Hematopoietic multipotent progenitor cell treated with erythropoietin and hydrocortisone succinate and interleukin-3 and kit ligand, for 8 days (in vitro differentiated cells): Measurements from ENCODE around the gene CHST5.
A peak's percentile ranks its signal among the peaks of the same experiment; 100 is the strongest.
"Not testable (repeated sequence)": the region's sequence is repeated elsewhere in the genome, so short reads cannot be mapped to it uniquely, and the experiment has no call there.

ENCODE experiments used
- DNase-seq: peaks from one replicate; pipeline ENCODE4 v3.0.0-alpha.2; 2015

The CHST5 gene

DNA sequence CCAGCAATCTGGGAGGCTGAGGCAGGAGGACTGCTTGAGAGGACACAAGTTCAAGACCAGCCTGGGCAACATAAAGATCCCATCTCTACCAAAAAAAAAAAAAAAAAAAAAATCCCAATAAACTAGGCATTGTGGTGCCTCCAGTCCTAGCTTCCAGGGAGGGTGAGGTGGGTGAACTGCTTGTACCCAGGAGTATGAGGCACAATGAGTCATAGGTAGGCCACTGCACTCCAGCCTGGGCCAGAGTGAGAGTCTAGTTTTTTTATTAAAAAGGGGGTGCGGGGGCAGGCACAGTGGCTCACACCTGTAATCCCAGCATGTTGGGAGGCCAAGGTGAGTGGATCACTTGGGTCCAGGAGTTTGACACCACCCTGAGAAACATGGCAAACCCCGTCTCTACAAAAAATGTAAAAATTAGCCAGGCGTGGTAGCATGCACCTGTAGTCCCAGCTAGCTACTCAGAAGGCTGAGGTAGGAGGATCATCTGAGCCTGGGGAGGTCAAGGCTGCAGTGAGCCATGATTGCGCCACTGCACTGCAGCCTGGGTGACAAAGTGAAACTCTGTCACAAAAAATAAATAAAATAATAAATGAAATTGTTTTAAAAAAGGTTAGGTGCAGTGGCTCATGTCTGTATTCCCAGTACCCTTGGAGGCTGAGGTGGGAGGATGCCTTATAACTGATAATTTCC is 32.8 kb downstream of the CHST5 start:
- DNase-seq = no peak

DNA sequence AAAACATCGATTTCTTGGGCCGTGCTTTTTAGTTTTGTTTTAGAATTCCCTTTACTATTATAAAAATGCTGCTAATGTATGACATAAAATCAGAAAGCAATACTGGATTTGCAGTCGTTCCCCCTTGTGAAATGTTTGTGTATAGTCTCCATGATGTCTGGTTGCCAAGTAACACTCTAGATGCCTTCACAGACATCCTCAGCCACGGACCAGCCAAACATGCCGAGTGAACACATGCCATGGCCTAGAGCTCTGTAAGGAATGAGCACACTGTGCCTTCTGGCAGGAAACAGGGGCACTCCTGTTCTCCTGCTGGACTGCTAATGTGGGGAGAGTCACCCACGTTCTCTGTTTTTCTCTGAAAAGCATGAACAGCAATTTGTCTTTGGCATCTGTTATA is 34.1 kb downstream of the CHST5 start:
- not testable (repeated sequence) for DNase-seq

GRCh38 chr16:75501359-75501758 is 34.5 kb downstream of the CHST5 start:
- no peak for DNase-seq

DNA sequence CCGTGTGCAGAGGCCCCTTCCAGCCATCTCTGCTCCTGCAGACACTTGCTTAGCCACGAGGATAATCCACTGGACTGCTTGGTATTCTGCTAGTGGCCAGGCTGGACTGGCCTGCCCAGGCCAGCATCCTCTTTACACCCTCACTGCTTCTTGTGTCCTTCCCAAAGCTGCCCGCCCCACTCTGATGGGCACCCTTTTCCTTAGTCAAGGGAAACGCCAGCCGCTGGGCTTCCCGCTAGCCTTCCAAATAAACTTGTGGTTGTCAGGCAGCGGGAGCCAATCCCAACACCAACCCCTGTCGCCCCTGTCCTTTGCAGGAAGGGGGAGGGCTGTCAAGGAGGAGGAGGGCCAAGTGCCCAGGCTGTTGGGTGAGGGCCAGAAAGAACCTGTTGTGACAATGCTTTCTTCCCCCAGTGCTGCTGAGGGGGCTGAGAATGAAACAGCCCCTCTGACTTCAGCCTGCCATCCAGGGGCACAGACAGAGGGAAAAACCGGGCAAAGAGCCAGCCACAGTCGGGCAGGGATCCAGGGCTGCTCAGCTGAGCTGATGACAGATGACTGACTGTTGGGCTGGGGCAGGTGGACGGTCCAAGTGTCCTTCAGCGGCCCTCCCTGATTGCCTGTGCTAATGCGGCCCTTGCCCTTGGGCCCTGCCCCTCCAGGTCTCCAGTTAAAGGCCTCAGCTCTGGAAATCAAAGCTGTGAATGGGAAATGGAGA is 37.1 kb downstream of the CHST5 start:
- peak; percentile 32 for DNase-seq

GRCh38 chr16:75497558-75497957 is 38.4 kb downstream of the CHST5 start:
- DNase-seq = no peak

DNA sequence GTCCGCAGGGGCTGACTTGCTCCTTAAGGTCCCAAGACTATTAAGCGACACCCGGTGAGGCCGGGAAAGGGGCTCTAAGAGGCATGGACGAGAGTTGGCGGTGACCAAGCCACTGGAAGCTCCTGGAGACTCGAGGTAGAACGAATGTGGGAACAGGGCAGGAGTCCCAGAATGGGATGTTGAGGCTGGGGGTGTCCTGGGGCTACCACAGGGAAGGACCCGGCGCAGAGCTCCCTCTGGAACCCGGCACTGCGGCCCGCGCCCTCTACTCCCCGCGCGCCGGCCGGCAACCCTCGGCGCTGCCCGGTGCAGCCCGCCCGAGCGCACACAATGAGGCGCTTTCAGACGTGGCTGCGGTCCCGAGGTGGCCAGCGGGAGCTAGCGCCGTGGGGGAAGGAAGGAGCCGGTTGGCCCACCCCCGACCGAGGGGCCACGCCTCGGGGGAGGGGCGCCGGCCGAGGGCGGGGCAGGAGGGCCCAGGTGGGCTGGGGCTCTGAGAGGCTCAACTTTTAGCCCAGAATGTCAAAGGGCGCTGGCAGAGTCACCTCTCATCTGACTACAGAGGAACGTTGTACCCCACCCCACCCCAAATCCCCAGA is 40.7 kb downstream of the CHST5 start, which contains the start of gene CHST6:
CHST6 (minus strand) TSS at position 366 of the 599 bp plus-strand sequence. CDS start 15,613 bp downstream, outside the sequence.
- peak; percentile 19 for DNase-seq

- no peak for DNase-seq
Observed at GRCh38 chr16:75494661-75495075, 41.2 kb downstream of the CHST5 start.

GRCh38 chr16:75494184-75494583 is 41.7 kb downstream of the CHST5 start:
- no peak for DNase-seq

- peak; percentile 25 for DNase-seq
Observed at GRCh38 chr16:75491876-75492275, 44.0 kb downstream of the CHST5 start.

DNA sequence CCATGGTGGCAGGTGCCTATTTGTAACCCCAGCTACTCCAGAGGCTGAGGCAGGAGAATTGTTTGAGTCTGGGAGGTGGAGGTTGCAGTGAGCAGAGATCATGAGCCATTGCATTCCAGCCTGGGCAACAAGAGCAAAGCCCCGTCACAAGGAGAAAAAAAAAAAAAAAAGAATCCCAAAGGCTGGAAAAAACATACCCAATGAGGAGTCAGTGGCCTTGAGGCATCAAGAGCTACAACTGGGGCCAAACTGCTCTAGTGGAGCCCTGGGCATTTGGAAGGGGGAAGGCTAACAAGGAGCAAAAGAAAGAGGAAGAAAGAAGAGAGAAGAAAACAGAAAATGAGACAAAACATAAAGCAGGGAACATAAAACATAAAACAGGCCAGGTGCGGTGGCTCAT is 47.6 kb downstream of the CHST5 start:
- DNase-seq = no peak

DNA sequence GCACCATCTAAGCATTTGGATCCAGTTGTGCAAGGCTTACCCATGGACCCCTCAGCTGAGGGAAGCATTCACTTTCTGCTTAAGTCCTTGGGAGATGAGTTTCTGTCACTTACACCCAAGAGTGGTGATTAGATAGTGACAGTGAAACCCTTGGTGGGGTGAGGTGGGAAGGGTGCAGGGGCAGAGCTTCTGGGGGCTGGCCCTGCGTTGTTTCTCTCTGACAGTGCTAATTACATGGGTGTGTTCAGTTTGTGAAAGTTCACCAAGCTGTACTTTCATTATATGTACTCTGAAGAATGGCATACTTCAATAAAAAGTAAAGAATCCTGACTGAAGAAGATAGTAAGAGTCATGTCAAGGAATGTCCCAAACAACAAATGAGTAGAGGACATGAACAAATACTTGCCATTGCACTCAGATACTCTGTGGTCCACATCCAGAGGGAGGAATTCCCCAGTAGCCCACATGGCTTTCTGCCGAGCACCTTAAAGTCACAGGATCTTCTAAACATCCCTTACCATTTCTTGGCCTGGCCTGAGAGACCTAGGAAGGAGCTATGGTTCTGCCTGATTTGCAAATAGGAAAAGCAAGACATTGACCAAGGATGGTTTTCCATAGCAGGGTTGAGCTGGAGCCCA is 49.1 kb downstream of the CHST5 start:
- no peak for DNase-seq

GRCh38 chr16:75486014-75486675 is 49.8 kb downstream of the CHST5 start:
- DNase-seq = no peak

DNA sequence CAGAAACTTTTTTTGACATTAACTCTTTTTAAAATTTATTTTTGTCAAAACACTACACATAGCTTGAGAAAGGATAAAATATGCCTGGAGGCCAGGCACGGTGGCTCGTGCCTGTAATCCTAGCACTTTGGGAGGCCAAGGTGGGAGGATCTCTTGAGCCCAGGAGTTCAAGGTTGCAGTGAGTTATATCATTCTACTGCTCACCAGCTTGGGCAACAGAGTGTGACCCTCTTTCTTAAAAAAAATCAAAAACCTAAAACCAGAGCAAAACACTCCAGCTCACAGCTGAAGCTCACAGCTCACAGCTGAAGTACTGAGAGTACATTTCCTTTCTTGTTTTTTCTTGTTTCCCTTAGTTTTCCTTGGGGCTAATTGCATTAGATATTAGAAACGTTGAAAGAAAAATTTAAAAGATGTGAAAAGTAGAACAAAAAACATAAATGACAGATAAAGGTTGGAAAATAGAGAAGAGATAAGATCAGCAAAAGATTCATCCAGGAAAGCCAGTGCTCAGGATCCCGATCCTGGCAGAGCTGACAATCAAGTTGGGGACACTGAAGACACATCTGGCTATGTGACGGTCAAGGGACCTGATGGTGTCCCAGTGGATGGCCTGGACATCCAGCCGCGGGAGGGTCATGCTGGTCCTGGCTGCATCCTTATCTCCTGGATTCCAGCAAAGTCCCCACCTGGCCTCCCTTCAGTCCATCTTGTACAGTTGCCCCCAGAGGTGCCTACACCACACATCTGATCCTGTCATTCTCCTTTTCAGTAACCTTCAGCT is 50.5 kb downstream of the CHST5 start:
- DNase-seq = no peak

DNA sequence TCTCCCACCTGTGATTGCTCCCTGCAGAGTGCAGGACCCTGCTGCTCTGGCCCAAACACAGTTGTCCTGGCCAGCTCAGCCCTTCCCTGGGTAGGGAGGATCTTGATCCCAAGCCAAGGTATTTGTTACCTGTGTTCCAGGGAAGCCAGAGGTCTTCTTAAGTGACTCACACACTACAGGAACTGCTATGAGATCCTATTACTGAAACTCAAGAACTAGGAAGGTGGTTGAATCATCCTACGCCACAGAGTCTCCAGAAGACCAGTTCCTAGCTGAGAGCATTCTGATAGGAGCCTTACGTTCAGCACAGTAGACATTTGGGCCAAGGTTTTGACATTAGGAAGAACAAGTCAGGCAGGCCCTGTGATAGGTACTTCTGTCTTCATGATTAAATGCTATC is 52.7 kb downstream of the CHST5 start:
- DNase-seq = no peak

DNA sequence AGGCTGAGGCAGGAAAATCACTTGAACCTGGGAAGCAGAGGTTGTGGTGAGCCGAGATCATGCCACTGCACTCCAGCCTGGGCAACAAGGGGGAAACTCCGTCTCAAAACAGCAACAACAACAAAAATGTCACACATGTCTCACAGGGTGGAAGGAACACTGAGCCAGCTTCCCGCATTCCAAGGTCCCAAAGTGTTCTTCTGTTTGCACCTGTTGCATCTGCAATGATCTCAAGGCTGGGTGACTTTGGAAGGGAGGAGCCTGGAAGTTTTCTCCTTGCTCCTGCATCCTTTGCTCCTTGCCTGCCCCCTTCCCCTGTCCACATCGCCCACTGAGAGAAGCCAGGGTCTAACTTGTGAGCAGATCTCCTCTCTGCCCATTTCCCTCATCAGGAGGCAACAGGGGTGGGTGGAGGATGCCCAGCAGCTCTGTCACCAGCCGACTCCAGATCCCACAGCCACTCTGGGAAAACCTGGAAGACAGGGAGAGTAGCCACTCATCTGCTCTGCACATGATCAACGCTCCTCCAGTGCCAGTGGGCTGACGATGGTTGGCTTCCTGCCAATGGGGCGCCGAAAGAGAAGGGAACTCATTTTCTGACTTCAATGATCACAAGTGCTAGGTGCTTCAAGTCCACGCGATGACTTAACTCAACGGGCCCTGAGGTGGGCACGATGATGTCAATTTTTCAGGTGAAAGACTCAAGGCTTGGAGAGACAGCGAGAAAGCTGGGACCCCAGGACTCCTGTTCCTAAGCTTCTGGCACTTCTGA is 53.3 kb downstream of the CHST5 start:
- DNase-seq = no peak

GRCh38 chr16:75481475-75481874 is 54.4 kb downstream of the CHST5 start:
- DNase-seq = no peak

GRCh38 chr16:75479421-75479990 is 56.4 kb downstream of the CHST5 start:
- DNase-seq = no peak
